Endothelial cell of umbilical vein (primary cell): ENCODE data around the gene SRP9.

Experiments
- EZH2 ChIP-seq: IDR thresholded peaks from 2 replicates; pipeline ENCODE4 v1.6.1; 2012; ENCODE audit warnings: borderline replicate concordance, low read depth, mild to moderate bottlenecking, moderate library complexity, low read length, inconsistent platforms; ENCODE audit not compliant: severe bottlenecking
- GATA2 ChIP-seq: IDR thresholded peaks from 2 replicates; pipeline ENCODE4 v1.7.0; 2011; ENCODE audit warnings: low read depth, mild to moderate bottlenecking, moderate library complexity, mixed read lengths, low read length; ENCODE audit not compliant: insufficient read length, insufficient read depth
- JUN ChIP-seq: IDR thresholded peaks from 2 replicates; pipeline ENCODE4 v1.6.1; 2011; ENCODE audit warnings: borderline replicate concordance, low read depth; ENCODE audit not compliant: insufficient read length, insufficient read depth
- MYC ChIP-seq: IDR thresholded peaks from one replicate; pipeline ENCODE4 v1.6.1; 2011; ENCODE audit warnings: mild to moderate bottlenecking, low read depth, low read length
- POLR2A ChIP-seq: IDR thresholded peaks from 2 replicates; pipeline ENCODE4 v1.6.1; 2012; ENCODE audit warnings: low read depth, mild to moderate bottlenecking, control low read depth, low read length
- POLR2AphosphoS5 ChIP-seq: IDR thresholded peaks from 2 replicates; pipeline ENCODE4 v1.6.1; 2012; ENCODE audit warnings: low read depth, mild to moderate bottlenecking, control low read depth, low read length, moderate library complexity; ENCODE audit not compliant: insufficient read depth
- TF ChIP-seq, protein P1 (sequence below), 2 donors: IDR thresholded peaks; 1 replicate in 1 of 2; 2 replicates in 1 of 2; pipeline ENCODE4 v1.5.1; 2011; ENCODE audit warnings: low read length in 2 of 2, mild to moderate bottlenecking in 2 of 2, moderate library complexity in 2 of 2, control low read depth in 1 of 2, inconsistent platforms in 1 of 2, low read depth in 1 of 2; ENCODE audit not compliant: insufficient read depth in 1 of 2; ENCODE audit errors: extremely low read depth in 1 of 2
- TF ChIP-seq, protein P2 (sequence below): IDR thresholded peaks from 2 replicates; pipeline ENCODE4 v1.6.1; 2011; ENCODE audit not compliant: insufficient read depth, insufficient read length

DNA sequence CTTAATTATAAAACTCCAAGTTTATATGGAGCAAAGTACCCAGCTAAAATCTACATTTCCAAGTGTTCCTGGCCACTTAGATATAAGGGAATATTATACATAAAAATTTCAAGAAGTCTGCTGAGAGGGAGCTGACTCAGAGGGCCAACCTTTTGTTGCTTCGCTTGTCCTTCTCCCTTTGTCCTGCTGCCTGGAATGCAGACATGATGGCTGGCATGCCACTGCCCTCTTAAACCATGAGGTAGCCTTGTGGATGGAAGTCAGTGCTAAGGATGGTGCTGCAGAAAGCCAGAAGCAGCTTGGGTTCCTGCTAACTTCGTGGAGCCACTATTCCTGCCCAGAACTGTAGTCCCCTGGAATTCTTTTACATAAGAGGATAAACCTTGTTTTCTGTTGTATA is 38.9 kb upstream of the SRP9 start:
- TF ChIP-seq MYC (no peak), EZH2 (no peak), JUN (no peak), POLR2A (no peak), GATA2 (no peak), POLR2AphosphoS5 (no peak)
- TF ChIP-seq, protein P1, sequence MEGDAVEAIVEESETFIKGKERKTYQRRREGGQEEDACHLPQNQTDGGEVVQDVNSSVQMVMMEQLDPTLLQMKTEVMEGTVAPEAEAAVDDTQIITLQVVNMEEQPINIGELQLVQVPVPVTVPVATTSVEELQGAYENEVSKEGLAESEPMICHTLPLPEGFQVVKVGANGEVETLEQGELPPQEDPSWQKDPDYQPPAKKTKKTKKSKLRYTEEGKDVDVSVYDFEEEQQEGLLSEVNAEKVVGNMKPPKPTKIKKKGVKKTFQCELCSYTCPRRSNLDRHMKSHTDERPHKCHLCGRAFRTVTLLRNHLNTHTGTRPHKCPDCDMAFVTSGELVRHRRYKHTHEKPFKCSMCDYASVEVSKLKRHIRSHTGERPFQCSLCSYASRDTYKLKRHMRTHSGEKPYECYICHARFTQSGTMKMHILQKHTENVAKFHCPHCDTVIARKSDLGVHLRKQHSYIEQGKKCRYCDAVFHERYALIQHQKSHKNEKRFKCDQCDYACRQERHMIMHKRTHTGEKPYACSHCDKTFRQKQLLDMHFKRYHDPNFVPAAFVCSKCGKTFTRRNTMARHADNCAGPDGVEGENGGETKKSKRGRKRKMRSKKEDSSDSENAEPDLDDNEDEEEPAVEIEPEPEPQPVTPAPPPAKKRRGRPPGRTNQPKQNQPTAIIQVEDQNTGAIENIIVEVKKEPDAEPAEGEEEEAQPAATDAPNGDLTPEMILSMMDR (IDR thresholded peaks at IDR 0.05; ENCODE audit: extremely low read depth in 1 of 2, insufficient read depth in 1 of 2, low read depth in 1 of 2, low read length in 2 of 2), result no peak
- TF ChIP-seq, protein P2, sequence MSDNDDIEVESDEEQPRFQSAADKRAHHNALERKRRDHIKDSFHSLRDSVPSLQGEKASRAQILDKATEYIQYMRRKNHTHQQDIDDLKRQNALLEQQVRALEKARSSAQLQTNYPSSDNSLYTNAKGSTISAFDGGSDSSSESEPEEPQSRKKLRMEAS, result no peak
